Melanocyte of skin (primary cell): ENCODE measurements around the gene CEMIP2. TPM values are rescaled to one million over a fixed set of nuclear protein-coding genes. Genes with fewer than 3 reads are reported as not detected.

ENCODE experiments used
- total RNA-seq, 2 donors: library from RNA; depleted of rRNA; stranded (reverse); fragments of >200 nt; gene quantifications; 2 replicates each; pipeline ENCODE4 v1.2.3, GENCODE V29; 2012

The CEMIP2 gene, protein sequence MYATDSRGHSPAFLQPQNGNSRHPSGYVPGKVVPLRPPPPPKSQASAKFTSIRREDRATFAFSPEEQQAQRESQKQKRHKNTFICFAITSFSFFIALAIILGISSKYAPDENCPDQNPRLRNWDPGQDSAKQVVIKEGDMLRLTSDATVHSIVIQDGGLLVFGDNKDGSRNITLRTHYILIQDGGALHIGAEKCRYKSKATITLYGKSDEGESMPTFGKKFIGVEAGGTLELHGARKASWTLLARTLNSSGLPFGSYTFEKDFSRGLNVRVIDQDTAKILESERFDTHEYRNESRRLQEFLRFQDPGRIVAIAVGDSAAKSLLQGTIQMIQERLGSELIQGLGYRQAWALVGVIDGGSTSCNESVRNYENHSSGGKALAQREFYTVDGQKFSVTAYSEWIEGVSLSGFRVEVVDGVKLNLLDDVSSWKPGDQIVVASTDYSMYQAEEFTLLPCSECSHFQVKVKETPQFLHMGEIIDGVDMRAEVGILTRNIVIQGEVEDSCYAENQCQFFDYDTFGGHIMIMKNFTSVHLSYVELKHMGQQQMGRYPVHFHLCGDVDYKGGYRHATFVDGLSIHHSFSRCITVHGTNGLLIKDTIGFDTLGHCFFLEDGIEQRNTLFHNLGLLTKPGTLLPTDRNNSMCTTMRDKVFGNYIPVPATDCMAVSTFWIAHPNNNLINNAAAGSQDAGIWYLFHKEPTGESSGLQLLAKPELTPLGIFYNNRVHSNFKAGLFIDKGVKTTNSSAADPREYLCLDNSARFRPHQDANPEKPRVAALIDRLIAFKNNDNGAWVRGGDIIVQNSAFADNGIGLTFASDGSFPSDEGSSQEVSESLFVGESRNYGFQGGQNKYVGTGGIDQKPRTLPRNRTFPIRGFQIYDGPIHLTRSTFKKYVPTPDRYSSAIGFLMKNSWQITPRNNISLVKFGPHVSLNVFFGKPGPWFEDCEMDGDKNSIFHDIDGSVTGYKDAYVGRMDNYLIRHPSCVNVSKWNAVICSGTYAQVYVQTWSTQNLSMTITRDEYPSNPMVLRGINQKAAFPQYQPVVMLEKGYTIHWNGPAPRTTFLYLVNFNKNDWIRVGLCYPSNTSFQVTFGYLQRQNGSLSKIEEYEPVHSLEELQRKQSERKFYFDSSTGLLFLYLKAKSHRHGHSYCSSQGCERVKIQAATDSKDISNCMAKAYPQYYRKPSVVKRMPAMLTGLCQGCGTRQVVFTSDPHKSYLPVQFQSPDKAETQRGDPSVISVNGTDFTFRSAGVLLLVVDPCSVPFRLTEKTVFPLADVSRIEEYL (N-terminal part only)
- total RNA-seq: 10 to 100 TPM; 23.1 to 95.9 TPM

DNA sequence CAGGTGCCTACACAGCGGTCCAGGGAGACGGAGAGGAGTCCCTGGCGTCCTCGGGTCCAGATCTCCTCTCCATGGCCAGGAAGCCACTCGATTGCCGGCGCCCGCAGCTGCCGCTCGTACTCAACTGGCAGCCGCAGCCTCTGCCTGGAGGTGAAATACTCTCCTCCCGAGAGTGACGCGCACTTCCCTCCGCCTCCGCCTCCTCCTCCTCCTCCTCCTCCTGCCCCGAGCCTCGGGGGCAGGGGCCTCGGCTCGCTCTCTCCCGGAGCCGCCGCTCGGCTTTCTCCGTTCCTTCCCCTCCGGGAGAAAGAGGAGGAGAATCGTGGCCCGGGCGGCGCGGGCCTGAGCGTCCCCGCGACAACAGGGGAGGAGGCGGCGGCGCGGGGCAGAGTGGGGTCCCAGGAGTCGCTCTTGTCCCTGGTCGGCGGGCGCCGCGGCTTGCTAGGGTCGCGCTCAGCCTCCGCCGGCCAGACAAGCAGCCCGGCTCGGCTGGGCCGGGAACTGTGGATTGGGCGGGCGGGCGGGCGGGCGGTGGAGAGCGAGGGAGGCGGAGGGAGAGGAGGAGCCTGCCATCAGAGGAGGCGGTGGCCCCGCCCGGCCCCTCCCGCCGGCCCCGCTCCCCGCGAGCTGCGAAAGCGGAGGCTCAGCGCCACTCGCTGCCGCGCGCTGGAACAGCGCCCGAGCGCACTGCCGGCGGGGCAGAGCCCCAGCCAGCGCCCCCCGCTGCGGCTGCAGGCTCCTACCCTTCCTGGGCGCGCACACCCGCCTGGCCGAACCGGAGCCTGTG lies at the start of gene CEMIP2:
Gene CEMIP2, minus strand, starts transcription at position 126 of the 787 bp plus-strand sequence. CDS start 18,140 bp downstream, outside the sequence.

Other genes starting within 250 kb of the CEMIP2 start
- gene ABHD17B, start 142.7 kb upstream of the CEMIP2 start, total RNA-seq: 10 to 100 TPM; 29.6 TPM
- gene C9orf85, start 143.1 kb upstream of the CEMIP2 start, total RNA-seq: 10 to 100 TPM; 10.7 to 12.0 TPM